PC-9 (cell line): ENCODE results near the gene UTP25. TPM values are rescaled to one million over a fixed set of nuclear protein-coding genes. Genes with fewer than 3 reads are reported as not detected.

Source experiments
- BruUV-seq: library from RNA; stranded (reverse); fragments of 400-500 nt; replicated peaks from 2 replicates; lab custom pipeline; 2021; lab: Mats Ljungman, UMichigan
- CTCF ChIA-PET: fragments of 300-600 bp; sonication (Branson Sonifier 250); formaldehyde crosslinking; loops from one replicate; lab custom pipeline; 2022; ENCODE audit warnings: antibody characterized with exemption; lab: Charles Lee
- POLR2A ChIA-PET: fragments of 300-600 bp; sonication (Branson Sonifier 250); formaldehyde crosslinking; loops from one replicate; lab custom pipeline; 2022; ENCODE audit warnings: antibody characterized with exemption; ENCODE audit not compliant: unreplicated experiment; lab: Charles Lee
- DNase-seq, 2 experiments: peaks; one replicate each; pipeline versions ENCODE4 v3.0.0 to v3.0.0-alpha.2; 2015 to 2022; ENCODE audit warnings: mixed read lengths in 1 of 2
- H2AFZ ChIP-seq: fragments of 200-600 bp; sonication (generic); 2 replicates; pipeline ENCODE4 v1.8.1; 2017; ENCODE audit warnings: antibody characterized with exemption
- H3F3A ChIP-seq: fragments of 200-600 bp; sonication (generic); 2 replicates; pipeline ENCODE4 v1.8.1; 2017; ENCODE audit warnings: antibody characterized with exemption, mild to moderate bottlenecking, low read depth; ENCODE audit not compliant: insufficient read depth
- H3K27ac ChIP-seq: fragments of 200-600 bp; sonication (generic); 2 replicates; pipeline ENCODE4 v1.6.1; 2016; ENCODE audit warnings: mixed run types
- H3K27me3 ChIP-seq: fragments of 200-600 bp; sonication (generic); 2 replicates; pipeline ENCODE4 v1.6.1; 2016; ENCODE audit warnings: low read depth, mixed run types; ENCODE audit not compliant: insufficient read depth
- H3K36me3 ChIP-seq: fragments of 200-600 bp; sonication (generic); 2 replicates; pipeline ENCODE4 v1.6.1; 2016; ENCODE audit warnings: low read depth, mixed run types
- H3K4me1 ChIP-seq: fragments of 200-600 bp; sonication (generic); replicated peaks from 2 replicates; pipeline ENCODE4 v1.6.1; 2016; ENCODE audit warnings: mixed run types; ENCODE audit not compliant: insufficient read depth
- H3K4me2 ChIP-seq: fragments of 200-600 bp; sonication (generic); 2 replicates; pipeline ENCODE4 v1.6.1; 2017; ENCODE audit warnings: mixed run types
- H3K4me3 ChIP-seq: fragments of 200-600 bp; sonication (generic); 2 replicates; pipeline ENCODE4 v1.6.1; 2016; ENCODE audit warnings: mixed run types
- H3K79me2 ChIP-seq: fragments of 200-600 bp; sonication (generic); 2 replicates; pipeline ENCODE4 v1.6.1; 2017; ENCODE audit warnings: low read depth, mixed run types
- H3K9me2 ChIP-seq: fragments of 200-600 bp; sonication (generic); 2 replicates; pipeline ENCODE4 v1.8.1; 2017; ENCODE audit warnings: mild to moderate bottlenecking; ENCODE audit not compliant: insufficient read depth
- H3K9me3 ChIP-seq: fragments of 200-600 bp; sonication (generic); 2 replicates; pipeline ENCODE4 v1.8.1; 2016; ENCODE audit warnings: low read depth; ENCODE audit not compliant: insufficient read depth
- H4K20me1 ChIP-seq: fragments of 200-600 bp; sonication (generic); 2 replicates; pipeline ENCODE4 v1.8.1; 2017; ENCODE audit not compliant: insufficient read depth
- CTCF ChIP-seq: fragments of 200-600 bp; sonication (generic); conservative IDR thresholded peaks from 2 replicates; pipeline ENCODE4 v1.6.1; 2017; ENCODE audit warnings: mixed run types, antibody characterized with exemption, mild to moderate bottlenecking, moderate library complexity
- EZH2 ChIP-seq: fragments of 200-600 bp; sonication (generic); IDR thresholded peaks from 2 replicates; pipeline ENCODE4 v1.8.0; 2017; ENCODE audit warnings: antibody characterized with exemption, low read depth
- intact Hi-C: fragments of 100-400 bp; cut with micrococcal nuclease; formaldehyde crosslinking; loops from one replicate; pipeline ENCODE4 v1.10.0; 2022; ENCODE audit not compliant: unreplicated experiment
- total RNA-seq: library from RNA; stranded (reverse); gene quantifications from 2 replicates; pipeline ENCODE4 v1.2.3, GENCODE V29; 2021

UTP25 gene
- total RNA-seq, 1 experiment from 2014 or later, result 9.3 TPM

- TSS peak; percentile 67 for BruUV-seq
- H3K27ac ChIP-seq, result peak within 1 kb of the TSS; percentile 80
- DNase-seq, result peak; percentile 89 to 96
- TF ChIP-seq CTCF (no peak), EZH2 (no peak)
- no peaks in the 10 kb centered on the region for H3K9me3 ChIP-seq
- ChIA-PET POLR2A (interaction anchor here (0.6 to 1.0 kb wide), 11 partner anchors 14 to 201 kb away, joined by 3 to 40 read pairs (median 5); partner anchors contain the start of genes C1orf74 and LAMB3), CTCF (interaction anchor here (0.6 to 2.2 kb wide), 4 partner anchors 16 to 263 kb away, joined by 4 to 11 read pairs (median 7); no protein-coding TSS in a partner anchor)
- peak within 1 kb of the TSS; percentile 90 for H2AFZ ChIP-seq
- peaks cover 41% of the 10 kb centered on the region for H3K4me1 ChIP-seq
- H3K27me3 ChIP-seq, result no peaks in the 10 kb centered on the region
- H3K9me2 ChIP-seq, result no peaks in the 10 kb centered on the region
- intact Hi-C loops, result loop anchor here (1.0 to 2.0 kb wide), 2 partner anchors 21 to 22 kb away; partner anchors contain the start of genes C1orf74 and UTP25
- peaks cover 20% of the 10 kb centered on the region; the same call in 1 of the 2 replicates for H3F3A ChIP-seq
- H3K4me3 ChIP-seq, result peak within 1 kb of the TSS; percentile 78
- H3K79me2 ChIP-seq, result peaks cover 38% of the 10 kb centered on the region
- H3K4me2 ChIP-seq, result peak within 1 kb of the TSS; percentile 82
- no peaks in the 10 kb centered on the region; the same call in 1 of the 2 replicates for H4K20me1 ChIP-seq
- H3K36me3 ChIP-seq, result no peaks in the 10 kb centered on the region
Measured at GRCh38 chr1:209805875-209806760, 21.7 kb upstream of the UTP25 start, which contains the start of gene IRF6. Gene IRF6 (minus strand): TSS chr1:209806142. CDS start chr1:209801413, 4,729 bp downstream.

- peaks cover 20% of the 10 kb centered on the region; the same call in 1 of the 2 replicates for H3F3A ChIP-seq
- no peaks in the 10 kb centered on the region; the same call in 1 of the 2 replicates for H4K20me1 ChIP-seq
- POLR2A ChIA-PET, result interaction anchor here (0.6 to 0.7 kb wide), 3 partner anchors 156 to 426 kb away, joined by 3 to 16 read pairs (median 7); no protein-coding TSS in a partner anchor
- intact Hi-C loops, result loop anchor here (2.0 kb wide), 1 partner anchor 19 kb away; the partner anchor contains the start of gene UTP25
- H3K4me3 ChIP-seq, result no peak overlapping the region
- no peak overlapping the region for H2AFZ ChIP-seq
- TF ChIP-seq CTCF (no peak), EZH2 (no peak)
- CTCF ChIA-PET, result interaction anchor here (0.5 to 1.4 kb wide), 7 partner anchors 16 to 504 kb away, joined by 3 to 8 read pairs (median 5); partner anchors contain the start of gene UTP25
- H3K4me1 ChIP-seq, result peaks cover 41% of the 10 kb centered on the region
- no peak for DNase-seq
- peak overlapping the region; percentile 27; the same call in 1 of the 2 replicates for H3K4me2 ChIP-seq
- peak overlapping the region; percentile 36; the same call in 1 of the 2 replicates for H3K27ac ChIP-seq
- H3K79me2 ChIP-seq, result peaks cover 35% of the 10 kb centered on the region
- H3K9me3 ChIP-seq, result no peaks in the 10 kb centered on the region
- no peaks in the 10 kb centered on the region for H3K27me3 ChIP-seq
- H3K36me3 ChIP-seq, result no peaks in the 10 kb centered on the region
- no peaks in the 10 kb centered on the region for H3K9me2 ChIP-seq
- BruUV-seq, result no TSS peak
Measured at GRCh38 chr1:209807509-209807908, 20.3 kb upstream of the UTP25 start.

- H3K4me1 ChIP-seq, result peaks cover 41% of the 10 kb centered on the region
- peaks cover 31% of the 10 kb centered on the region for H3K79me2 ChIP-seq
- H3K4me3 ChIP-seq, result no peak overlapping the region
- H3K36me3 ChIP-seq, result no peaks in the 10 kb centered on the region
- ChIA-PET POLR2A (interaction anchor here (0.6 to 0.7 kb wide), 4 partner anchors 156 to 612 kb away, joined by 3 to 16 read pairs (median 5); no protein-coding TSS in a partner anchor), CTCF (interaction anchor here (0.6 to 1.4 kb wide), 5 partner anchors 15 to 484 kb away, joined by 5 to 8 read pairs (median 5); partner anchors contain the start of gene UTP25)
- BruUV-seq, result no TSS peak
- H4K20me1 ChIP-seq, result no peaks in the 10 kb centered on the region
- no peaks in the 10 kb centered on the region for H3K27me3 ChIP-seq
- H3K27ac ChIP-seq, result peak overlapping the region; percentile 36; the same call in 1 of the 2 replicates
- DNase-seq, result peak; percentile 68 to 88
- H3F3A ChIP-seq, result peaks cover 20% of the 10 kb centered on the region; the same call in 1 of the 2 replicates
- no peak for TF ChIP-seq CTCF
- no peak for TF ChIP-seq EZH2
- H3K9me2 ChIP-seq, result no peaks in the 10 kb centered on the region
- intact Hi-C loops, result no loop called here
- peak overlapping the region; percentile 27; the same call in 1 of the 2 replicates for H3K4me2 ChIP-seq
- H2AFZ ChIP-seq, result no peak overlapping the region
- no peaks in the 10 kb centered on the region for H3K9me3 ChIP-seq
Measured at GRCh38 chr1:209808059-209808581, 19.7 kb upstream of the UTP25 start.
